HepG2 (cell line): ENCODE results near the gene FALEC. TPM values are rescaled to one million over a fixed set of nuclear protein-coding genes. Genes with fewer than 3 reads are reported as not detected.
A peak's percentile ranks its signal among the peaks of the same experiment; 100 is the strongest.

ENCODE experiments used
- ATAC-seq: fragments of 200-7000 bp; cut with Tn5 transposase; 3 replicates; pipeline ENCODE4 v1.9.1; 2020; ENCODE audit warnings: mild to moderate bottlenecking, moderate library complexity
- BruUV-seq: library from RNA; stranded (reverse); fragments of 400-500 nt; replicated peaks from 2 replicates; lab custom pipeline; 2021; lab: Mats Ljungman, UMichigan
- CTCF ChIA-PET: fragments of 300-600 bp; formaldehyde crosslinking; extraction: SDS; loops from one replicate; lab custom pipeline; 2021; ENCODE audit warnings: low total read pairs, inconsistent platforms, low intra/inter-chr PET ratio; lab: Yijun Ruan, JAX
- POLR2A ChIA-PET: fragments of 350-600 bp; sonication (Branson Sonifier 250); formaldehyde crosslinking; loops from one replicate; lab custom pipeline; 2020; ENCODE audit warnings: antibody characterized with exemption, inconsistent platforms; lab: Yijun Ruan, JAX
- DNase-seq: peaks from one replicate; pipeline ENCODE4 v3.0.0-alpha.2; 2015; ENCODE audit warnings: low spot score
- FAIRE-seq: peaks from 3 replicates; lab custom pipeline; 2011; peaks lifted over from hg19 to GRCh38; lab: Jason Lieb, UNC
- H2AFZ ChIP-seq: one replicate; pipeline ENCODE4 v1.6.1; 2011; ENCODE audit warnings: low read length, inconsistent platforms
- H3K27ac ChIP-seq: fragments of 300-600 bp; 3 replicates; pipeline ENCODE4 v1.8.0; 2011; ENCODE audit warnings: mixed run types, mild to moderate bottlenecking, mixed read lengths, low read length, inconsistent platforms; ENCODE audit not compliant: insufficient read depth; ENCODE audit errors: extremely low read length
- H3K27me3 ChIP-seq, 2 experiments: fragments of 200-600 bp in 1 of 2; 2 replicates in 1 of 2; 3 replicates in 1 of 2; pipeline versions ENCODE4 v1.6.0 to v1.8.0; 2011; ENCODE audit warnings: low read length in 2 of 2, mild to moderate bottlenecking in 2 of 2, moderate library complexity in 2 of 2, inconsistent platforms in 1 of 2; ENCODE audit not compliant: insufficient read depth in 2 of 2, control insufficient read depth in 1 of 2
- H3K36me3 ChIP-seq, 2 experiments: fragments of 200-600 bp in 1 of 2; replicated peaks in 1 of 2; 2 replicates in 1 of 2; 3 replicates in 1 of 2; pipeline versions ENCODE4 v1.5.1 to v1.8.0; 2011; ENCODE audit warnings: low read length in 2 of 2, inconsistent platforms in 1 of 2; ENCODE audit not compliant: insufficient read depth in 2 of 2, control insufficient read depth in 1 of 2
- H3K4me1 ChIP-seq: 2 replicates; pipeline ENCODE4 v1.5.1; 2012; ENCODE audit warnings: low read length, inconsistent platforms; ENCODE audit not compliant: insufficient read depth
- H3K4me2 ChIP-seq: 2 replicates; pipeline ENCODE4 v1.6.0; 2011; ENCODE audit warnings: low read depth, low read length, inconsistent platforms
- H3K4me3 ChIP-seq, 3 experiments: fragments of 200-600 bp in 1 of 3; sonication (generic), shearing (Covaris generic) in 1 of 3; replicated peaks in 1 of 3; 2 replicates each; pipeline ENCODE4 v1.5.1; 2011 to 2016; ENCODE audit warnings: low read length in 3 of 3, inconsistent platforms in 2 of 3, low read depth in 2 of 3, mild to moderate bottlenecking in 2 of 3, control low read depth in 1 of 3, mixed read lengths in 1 of 3; ENCODE audit not compliant: insufficient read depth in 1 of 3
- H3K79me2 ChIP-seq: one replicate; pipeline ENCODE4 v1.6.1; 2011; ENCODE audit warnings: low read length, inconsistent platforms; ENCODE audit not compliant: insufficient read depth
- H3K9ac ChIP-seq: 2 replicates; pipeline ENCODE4 v1.6.0; 2011; ENCODE audit warnings: mild to moderate bottlenecking, low read depth, low read length, inconsistent platforms; ENCODE audit not compliant: insufficient read depth
- H3K9me3 ChIP-seq: 2 replicates; pipeline ENCODE4 v1.5.1; 2012; ENCODE audit warnings: mild to moderate bottlenecking, low read length
- H4K20me1 ChIP-seq: 2 replicates; pipeline ENCODE4 v1.6.0; 2011; ENCODE audit warnings: inconsistent platforms, mild to moderate bottlenecking, low read length, moderate library complexity; ENCODE audit not compliant: insufficient read depth
- FOXK2 ChIP-seq: fragments of 450-650 bp; IDR thresholded peaks from 2 replicates; pipeline ENCODE4 v1.6.1; 2016
- HMG20A ChIP-seq: IDR thresholded peaks from 2 replicates; pipeline ENCODE4 v1.6.1; 2016; ENCODE audit warnings: borderline replicate concordance
- IKZF5 ChIP-seq: IDR thresholded peaks from 2 replicates; pipeline ENCODE4 v1.6.1; 2018; ENCODE audit warnings: missing genetic modification reagents, mild to moderate bottlenecking, missing compliant biosample characterization
- KLF12 ChIP-seq: sonication (generic); formaldehyde crosslinking; IDR thresholded peaks from 2 replicates; pipeline ENCODE4 v1.4.0; 2020; ENCODE audit warnings: missing genetic modification reagents, borderline replicate concordance
- KLF13 ChIP-seq: sonication (generic); formaldehyde crosslinking; IDR thresholded peaks from 2 replicates; pipeline ENCODE4 v1.4.0; 2020; ENCODE audit warnings: mild to moderate bottlenecking, missing genetic modification reagents
- POLR2AphosphoS5 ChIP-seq: IDR thresholded peaks from 2 replicates; pipeline ENCODE4 v1.6.1; 2012; ENCODE audit warnings: low read depth, low read length
- PRDM15 ChIP-seq: sonication (generic); formaldehyde crosslinking; IDR thresholded peaks from 2 replicates; pipeline ENCODE4 v1.4.0; 2020; ENCODE audit warnings: missing genetic modification reagents
- SPEN ChIP-seq: sonication (generic); formaldehyde crosslinking; IDR thresholded peaks from 2 replicates; pipeline ENCODE4 v1.5.1; 2020; ENCODE audit warnings: low read depth, mild to moderate bottlenecking, missing genetic modification reagents
- TRIM22 ChIP-seq: fragments of 450-650 bp; IDR thresholded peaks from 2 replicates; pipeline ENCODE4 v1.6.1; 2017
- ZBTB7A ChIP-seq: sonication (generic); formaldehyde crosslinking; IDR thresholded peaks from 2 replicates; pipeline ENCODE4 v1.8.0; 2022; ENCODE audit warnings: mild to moderate bottlenecking, missing genetic modification reagents
- ZFY ChIP-seq: sonication (generic); formaldehyde crosslinking; IDR thresholded peaks from 2 replicates; pipeline ENCODE4 v1.4.0; 2020; ENCODE audit warnings: missing genetic modification reagents
- ZNF644 ChIP-seq: IDR thresholded peaks from 2 replicates; pipeline ENCODE4 v1.6.1; 2016; ENCODE audit warnings: low read depth
- ZNF703 ChIP-seq: sonication (generic); formaldehyde crosslinking; IDR thresholded peaks from 2 replicates; pipeline ENCODE4 v1.5.1; 2020; ENCODE audit warnings: missing genetic modification reagents, mild to moderate bottlenecking, moderate library complexity, borderline replicate concordance
- WGBS: methylation state at CpG from one replicate; pipeline ENCODE4 v1.1.6; 2017; ENCODE audit warnings: low lambda C conversion rate; 5-methylcytosine and 5-hydroxymethylcytosine counted together
- in situ Hi-C: cut with HindIII; loops from 2 replicates; pipeline ENCODE4 v1.10.0; 2017; ENCODE audit warnings: low pct_unique_long_range_greater_than_20kb; ENCODE audit not compliant: extremely low pct_ligation_motif_present
- intact Hi-C: fragments of 100-400 bp; cut with micrococcal nuclease; formaldehyde crosslinking; loops from one replicate; pipeline ENCODE4 v1.10.0; 2022; ENCODE audit not compliant: unreplicated experiment
- polyA plus RNA-seq, 8 experiments: library from polyadenylated mRNA; depleted of rRNA in 3 of 8; stranded (reverse) in 7 of 8; unstranded in 1 of 8; fragments of >200 nt; fragmentation: Illumina TruSeq in 4 of 8; extraction: Trizol in 4 of 8; gene quantifications; 2 replicates each; pipeline versions ENCODE4 v1.2.1 to v1.2.3, GENCODE V29; 2011 to 2016; ENCODE audit warnings: low read depth in 4 of 8, missing spikeins in 1 of 8, mixed read lengths in 1 of 8; ENCODE audit not compliant: insufficient read depth in 1 of 8
- total RNA-seq, 5 experiments: library from RNA; depleted of rRNA; stranded (reverse); fragments of >200 nt; fragmentation: Illumina TruSeq; extraction: Trizol; gene quantifications; 2 replicates each; pipeline ENCODE4 v1.2.3, GENCODE V29; 2016; ENCODE audit warnings: low read depth in 1 of 5

Gene FALEC
- total and polyA plus RNA-seq, 2 of the 13 experiments (the other 11 are each of a cell fraction or from before 2014, with no cell fraction given) = 0.33 to 0.71 TPM

GRCh38 chr1:150525348-150525747 lies 9.8 kb downstream of the FALEC start:
- BruUV-seq = no TSS peak
- intact Hi-C loops = no loop called here
- no peaks in the 10 kb centered on the region for H3K36me3 ChIP-seq
- no peak for DNase-seq
- no peak overlapping the region for H3K27ac ChIP-seq
- H3K4me1 ChIP-seq = peaks cover 21% of the 10 kb centered on the region
- H3K9ac ChIP-seq = no peak overlapping the region
- no peak overlapping the region for H3K4me2 ChIP-seq
- in situ Hi-C loops = no loop called here
- H3K27me3 ChIP-seq = no peaks in the 10 kb centered on the region
- ATAC-seq = no peak
- no peak for TF ChIP-seq HMG20A (CRISPR knock-in tag)
- no peak for TF ChIP-seq ZBTB7A
- TF ChIP-seq IKZF5 (CRISPR knock-in tag) = no peak
- no peak for TF ChIP-seq SPEN
- TF ChIP-seq ZNF644 (CRISPR knock-in tag) = no peak
- TF ChIP-seq POLR2AphosphoS5 = no peak
- TF ChIP-seq ZFY (CRISPR knock-in tag) = no peak
- TF ChIP-seq ZNF703 (CRISPR knock-in tag) = no peak
- no peaks in the 10 kb centered on the region for H3K79me2 ChIP-seq
- ChIA-PET CTCF (no interaction called here), POLR2A (interaction anchor here (2.3 kb wide), 1 partner anchor 10 kb away, joined by 6 read pairs; the partner anchor contains the start of gene FALEC)
- H3K4me3 ChIP-seq = no peak overlapping the region
- no peaks in the 10 kb centered on the region for H4K20me1 ChIP-seq
- 69% methylated on average over 3 of the region's 3 CpGs for WGBS
- H3K9me3 ChIP-seq = no peaks in the 10 kb centered on the region
- H2AFZ ChIP-seq = no peak overlapping the region
- FAIRE-seq = no peak

- no peak for FAIRE-seq
- 79% methylated on average over 1 of the region's 1 CpG for WGBS
- Histone ChIP-seq H3K27me3 (no peaks in the 10 kb centered on the region), H3K9ac (no peak overlapping the region), H3K36me3 (no peaks in the 10 kb centered on the region), H3K9me3 (no peaks in the 10 kb centered on the region), H3K4me1 (peaks cover 44% of the 10 kb centered on the region), H4K20me1 (no peaks in the 10 kb centered on the region), H2AFZ (no peak overlapping the region), H3K4me2 (peak overlapping the region; percentile 70; the same call in 1 of the 2 replicates), H3K4me3 (no peak overlapping the region), H3K27ac (no peak overlapping the region), H3K79me2 (no peaks in the 10 kb centered on the region)
- ATAC-seq = no peak
- in situ Hi-C loops (no loop called here), intact Hi-C loops (no loop called here)
- DNase-seq = no peak
- ChIA-PET CTCF (no interaction called here), POLR2A (interaction anchor here (1.9 kb wide), 1 partner anchor 12 kb away, joined by 10 read pairs; the partner anchor contains the start of gene FALEC)
- BruUV-seq = no TSS peak
- TF ChIP-seq FOXK2 (no peak), KLF13 (no peak), PRDM15 (CRISPR knock-in tag) (no peak), TRIM22 (no peak), KLF12 (CRISPR knock-in tag) (no peak)
Measured at GRCh38 chr1:150528196-150528595, 12.6 kb downstream of the FALEC start.
